ENCODE data around the gene PCED1A.

GRCh38 chr20:2873010-2873746 lies 32.7 kb upstream of the PCED1A start, which contains the start of gene PTPRA:
- TF ChIP-seq RAD21 (IDR thresholded peaks at IDR 0.05 in 1 of 2, conservative IDR thresholded peaks at IDR 0.05 in 1 of 2; ENCODE audit: low read depth in 2 of 2, low read length in 2 of 2) (no peak), EP300 (IDR thresholded peaks at IDR 0.05; ENCODE audit: borderline replicate concordance in 1 of 2, low read depth in 2 of 2, low read length in 2 of 2) (no peak), CTCF (IDR thresholded peaks at IDR 0.05; ENCODE audit: control extremely low read depth in 1 of 3, insufficient read depth in 1 of 3, low read depth in 1 of 3, low read length in 3 of 3) (no peak), YY1 (IDR thresholded peaks at IDR 0.05; ENCODE audit: low read depth, low read length) (peak; percentile 78), EZH2 (IDR thresholded peaks at IDR 0.05; ENCODE audit: low read depth, low read length, severe bottlenecking) (no peak), USF2 (IDR thresholded peaks at IDR 0.05; ENCODE audit: low read length) (no peak), TEAD4 (IDR thresholded peaks at IDR 0.05; ENCODE audit: low read depth, low read length) (no peak), CBX8 (IDR thresholded peaks at IDR 0.05; ENCODE audit: borderline replicate concordance, low read depth, low read length) (no peak), POLR2A (IDR thresholded peaks at IDR 0.05; ENCODE audit: control extremely low read depth in 1 of 2, low read depth in 2 of 2, low read length in 2 of 2) (peak; percentile 79 to 84), EGR1 (IDR thresholded peaks at IDR 0.05; ENCODE audit: borderline replicate concordance, low read depth, low read length) (no peak), ZNF274 (IDR thresholded peaks at IDR 0.05; ENCODE audit: borderline replicate concordance, extremely low read depth, low read length) (no peak), RFX5 (IDR thresholded peaks at IDR 0.05; ENCODE audit: borderline replicate concordance, low read depth, low read length) (no peak), ATF3 (IDR thresholded peaks at IDR 0.05; ENCODE audit: insufficient read depth, low read depth, low read length) (no peak), CBX5 (IDR thresholded peaks at IDR 0.05; ENCODE audit: low read depth, low read length) (no peak)

All from H1 (cell line).